Endothelial cell (in vitro differentiated cells): ENCODE results near the gene DONSON. TPM values are rescaled to one million over a fixed set of nuclear protein-coding genes. Genes with fewer than 3 reads are reported as not detected.
A peak's percentile ranks its signal among the peaks of the same experiment; 100 is the strongest.

Experiments
- DNase-seq: peaks from one replicate; pipeline ENCODE4 v3.0.0; 2021; ENCODE audit warnings: low spot score
- H3K27ac Mint-ChIP-seq: one replicate; pipeline ENCODE4 v1.8.0; 2021; ENCODE audit warnings: mixed read lengths, inconsistent platforms; ENCODE audit not compliant: unreplicated experiment
- H3K27me3 Mint-ChIP-seq: one replicate; pipeline ENCODE4 v1.8.0; 2021; ENCODE audit warnings: mild to moderate bottlenecking, moderate library complexity, mixed read lengths, inconsistent platforms; ENCODE audit not compliant: unreplicated experiment
- H3K36me3 Mint-ChIP-seq: one replicate; pipeline ENCODE4 v1.8.0; 2021; ENCODE audit warnings: mild to moderate bottlenecking, low read depth, mixed read lengths, inconsistent platforms; ENCODE audit not compliant: unreplicated experiment
- H3K4me1 Mint-ChIP-seq: one replicate; pipeline ENCODE4 v1.8.0; 2021; ENCODE audit warnings: mild to moderate bottlenecking, mixed read lengths, inconsistent platforms; ENCODE audit not compliant: unreplicated experiment
- H3K4me3 Mint-ChIP-seq: one replicate; pipeline ENCODE4 v1.8.0; 2021; ENCODE audit warnings: mild to moderate bottlenecking, mixed read lengths, inconsistent platforms; ENCODE audit not compliant: unreplicated experiment
- H3K9me3 Mint-ChIP-seq: one replicate; pipeline ENCODE4 v1.8.0; 2021; ENCODE audit warnings: mixed read lengths, inconsistent platforms; ENCODE audit not compliant: unreplicated experiment
- total RNA-seq: library from RNA; stranded (reverse); fragmentation: NEBNext Ultra II Directional; extraction: Animal tissue kit (Norgen Biotek cat#: 25700); gene quantifications from one replicate; pipeline ENCODE4 v1.2.1, GENCODE V29; 2021; ENCODE audit not compliant: unreplicated experiment
- TF ChIP-seq, protein P1 (sequence below): fragments of 200-600 bp; sonication (generic); IDR thresholded peaks from one replicate; pipeline ENCODE4 v1.5.0; 2021; ENCODE audit warnings: antibody characterized with exemption; ENCODE audit not compliant: unreplicated experiment

DONSON gene
- total RNA-seq, 1 donor from 2014 or later: 18.0 TPM

DNA sequence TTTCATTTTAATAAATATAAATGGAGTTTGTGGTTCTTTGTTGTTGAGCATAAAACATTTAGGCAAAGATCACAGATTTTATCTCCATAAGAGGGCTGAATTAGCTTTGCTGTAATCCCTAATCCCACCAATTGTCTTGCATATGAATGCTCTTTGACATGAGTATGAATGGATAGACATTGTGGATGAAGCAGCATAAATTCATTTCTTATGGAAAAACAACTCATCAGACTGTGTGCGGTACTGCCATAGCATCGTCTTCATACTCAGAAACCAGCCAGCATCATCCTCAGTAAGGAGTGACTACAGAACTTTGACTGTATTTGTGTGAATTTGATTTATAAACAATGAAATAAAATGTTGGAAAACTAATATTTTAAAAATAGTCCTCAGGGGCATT lies 26.1 kb downstream of the DONSON start:
- H3K36me3 Mint-ChIP-seq: peaks cover 36% of the 10 kb centered on the region
- H3K9me3 Mint-ChIP-seq: no peaks in the 10 kb centered on the region
- peaks cover 3% of the 10 kb centered on the region for H3K27me3 Mint-ChIP-seq
- TF ChIP-seq, protein P1, sequence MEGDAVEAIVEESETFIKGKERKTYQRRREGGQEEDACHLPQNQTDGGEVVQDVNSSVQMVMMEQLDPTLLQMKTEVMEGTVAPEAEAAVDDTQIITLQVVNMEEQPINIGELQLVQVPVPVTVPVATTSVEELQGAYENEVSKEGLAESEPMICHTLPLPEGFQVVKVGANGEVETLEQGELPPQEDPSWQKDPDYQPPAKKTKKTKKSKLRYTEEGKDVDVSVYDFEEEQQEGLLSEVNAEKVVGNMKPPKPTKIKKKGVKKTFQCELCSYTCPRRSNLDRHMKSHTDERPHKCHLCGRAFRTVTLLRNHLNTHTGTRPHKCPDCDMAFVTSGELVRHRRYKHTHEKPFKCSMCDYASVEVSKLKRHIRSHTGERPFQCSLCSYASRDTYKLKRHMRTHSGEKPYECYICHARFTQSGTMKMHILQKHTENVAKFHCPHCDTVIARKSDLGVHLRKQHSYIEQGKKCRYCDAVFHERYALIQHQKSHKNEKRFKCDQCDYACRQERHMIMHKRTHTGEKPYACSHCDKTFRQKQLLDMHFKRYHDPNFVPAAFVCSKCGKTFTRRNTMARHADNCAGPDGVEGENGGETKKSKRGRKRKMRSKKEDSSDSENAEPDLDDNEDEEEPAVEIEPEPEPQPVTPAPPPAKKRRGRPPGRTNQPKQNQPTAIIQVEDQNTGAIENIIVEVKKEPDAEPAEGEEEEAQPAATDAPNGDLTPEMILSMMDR: no peak
- no peak overlapping the region for H3K4me3 Mint-ChIP-seq
- no peaks in the 10 kb centered on the region for H3K4me1 Mint-ChIP-seq
- H3K27ac Mint-ChIP-seq: no peak overlapping the region
- no peak for DNase-seq

DNA sequence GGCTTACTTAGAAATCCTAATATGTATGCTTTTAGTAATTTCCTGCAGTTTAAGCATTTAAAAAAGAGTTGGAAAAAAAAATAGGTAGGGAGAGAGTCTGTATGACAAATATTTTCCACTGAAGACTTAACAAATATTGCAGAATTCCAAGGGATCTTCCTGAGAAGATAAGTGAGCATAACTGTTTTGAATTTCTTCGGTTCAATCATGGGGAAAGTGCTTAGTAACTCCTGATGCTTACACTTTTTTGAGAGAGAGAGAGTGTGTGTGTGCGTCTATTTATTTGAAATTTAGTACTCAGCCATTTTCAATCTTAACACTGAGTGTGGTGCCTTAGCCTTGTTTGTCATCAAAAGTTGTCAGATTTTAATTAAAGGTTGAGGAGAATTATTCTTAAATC lies 27.1 kb downstream of the DONSON start:
- H3K4me3 Mint-ChIP-seq: no peak overlapping the region
- H3K27ac Mint-ChIP-seq: peak overlapping the region; percentile 2

DNA sequence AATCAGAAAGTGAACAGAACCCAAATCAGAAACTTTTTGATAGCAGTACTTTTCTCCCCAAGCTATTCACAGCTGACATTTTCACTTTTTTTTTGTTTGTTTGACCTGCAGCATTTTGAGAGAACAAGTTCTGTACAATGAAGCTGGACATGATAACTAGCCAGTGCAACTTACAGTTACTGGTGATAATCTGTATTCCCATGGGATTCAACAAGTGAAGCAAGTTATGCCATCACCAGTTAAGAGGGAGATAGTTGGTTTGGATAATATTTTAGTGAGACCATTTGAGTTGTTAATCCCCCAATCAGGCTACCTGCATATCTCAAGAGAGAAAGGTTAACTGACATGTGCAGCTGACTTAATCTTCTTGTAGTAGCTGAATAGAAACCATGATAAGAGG lies 27.5 kb downstream of the DONSON start:
- no peak for DNase-seq
- H3K36me3 Mint-ChIP-seq: peaks cover 47% of the 10 kb centered on the region
- no peaks in the 10 kb centered on the region for H3K4me1 Mint-ChIP-seq
- TF ChIP-seq, protein P1: no peak
- H3K27me3 Mint-ChIP-seq: peaks cover 3% of the 10 kb centered on the region
- H3K27ac Mint-ChIP-seq: no peak overlapping the region
- peak overlapping the region; percentile 7 for H3K4me3 Mint-ChIP-seq
- H3K9me3 Mint-ChIP-seq: no peaks in the 10 kb centered on the region

More for the DNA sequence above, 27.1 kb downstream of the DONSON start:
- Mint-ChIP-seq H3K27me3 (peaks cover 3% of the 10 kb centered on the region), H3K36me3 (peaks cover 43% of the 10 kb centered on the region), H3K4me1 (no peaks in the 10 kb centered on the region), H3K9me3 (no peaks in the 10 kb centered on the region)
- DNase-seq: no peak
- TF ChIP-seq, protein P1: no peak

DNA sequence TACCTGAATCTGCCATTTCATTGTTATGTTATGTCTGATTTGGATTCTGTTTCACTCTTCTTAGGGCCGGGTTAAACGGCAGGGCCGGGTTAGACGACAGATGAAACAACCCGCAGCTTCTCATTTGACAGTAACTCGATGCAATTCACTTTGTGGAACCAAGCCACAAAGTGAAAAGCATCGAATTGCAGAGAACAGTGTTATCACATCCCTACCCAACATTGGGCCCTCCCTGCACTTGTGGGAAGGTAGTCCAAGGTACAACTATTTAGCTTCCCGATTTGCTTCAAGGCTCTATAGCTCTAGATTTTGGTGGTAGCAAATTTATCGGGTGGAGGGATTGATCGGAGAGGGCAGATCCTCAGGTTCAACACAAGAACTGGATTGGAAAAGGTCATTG lies 28.7 kb downstream of the DONSON start:
- TF ChIP-seq, protein P1: no peak
- peaks cover 55% of the 10 kb centered on the region for H3K36me3 Mint-ChIP-seq
- DNase-seq: no peak
- no peak overlapping the region for H3K27ac Mint-ChIP-seq
- H3K4me3 Mint-ChIP-seq: no peak overlapping the region
- peaks cover 3% of the 10 kb centered on the region for H3K27me3 Mint-ChIP-seq
- no peaks in the 10 kb centered on the region for H3K4me1 Mint-ChIP-seq
- H3K9me3 Mint-ChIP-seq: no peaks in the 10 kb centered on the region

DNA sequence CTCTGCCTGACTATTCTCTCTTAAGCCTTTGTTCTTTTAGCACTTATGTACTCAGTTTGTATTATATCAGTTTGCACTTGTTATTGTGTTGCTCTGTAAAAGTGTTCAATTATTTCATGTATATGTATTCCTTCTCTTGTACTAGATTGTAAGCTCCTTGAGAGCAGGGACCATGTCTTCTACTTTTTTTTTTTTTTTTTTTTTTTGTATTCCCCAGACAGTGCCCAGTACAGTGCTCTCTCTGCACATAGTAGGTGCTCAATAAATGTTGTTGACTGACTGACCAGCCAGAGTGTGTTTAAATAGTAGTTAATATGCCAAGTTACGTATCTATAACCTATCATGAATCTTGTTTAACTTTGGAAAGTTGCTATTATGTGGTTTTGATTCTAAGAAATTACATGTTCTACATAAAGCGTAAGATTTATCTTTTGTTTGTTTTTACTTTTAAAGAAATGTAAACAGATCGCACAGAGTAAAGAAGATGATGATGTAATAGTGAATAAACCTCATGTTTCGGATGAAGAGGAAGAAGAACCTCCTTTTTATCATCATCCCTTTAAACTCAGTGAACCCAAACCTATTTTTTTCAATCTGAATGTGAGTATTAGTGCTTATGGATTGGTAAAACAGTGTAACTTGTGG lies 29.6 kb downstream of the DONSON start:
- H3K36me3 Mint-ChIP-seq: peaks cover 61% of the 10 kb centered on the region
- H3K27ac Mint-ChIP-seq: no peak overlapping the region
- no peak for DNase-seq
- H3K27me3 Mint-ChIP-seq: peaks cover 6% of the 10 kb centered on the region
- peak overlapping the region; percentile 32 for H3K4me3 Mint-ChIP-seq
- no peaks in the 10 kb centered on the region for H3K4me1 Mint-ChIP-seq
- TF ChIP-seq, protein P1: no peak
- H3K9me3 Mint-ChIP-seq: no peaks in the 10 kb centered on the region
